Activated naive CD4-positive, alpha-beta T cell treated with Interleukin-2 at 50 U/mL for 16 hours (primary cell): ENCODE data around the gene VEGFA.

ENCODE experiments used
- DNase-seq: peaks from one replicate; pipeline ENCODE4 v3.0.0-alpha.2; 2020

VEGFA gene

DNA sequence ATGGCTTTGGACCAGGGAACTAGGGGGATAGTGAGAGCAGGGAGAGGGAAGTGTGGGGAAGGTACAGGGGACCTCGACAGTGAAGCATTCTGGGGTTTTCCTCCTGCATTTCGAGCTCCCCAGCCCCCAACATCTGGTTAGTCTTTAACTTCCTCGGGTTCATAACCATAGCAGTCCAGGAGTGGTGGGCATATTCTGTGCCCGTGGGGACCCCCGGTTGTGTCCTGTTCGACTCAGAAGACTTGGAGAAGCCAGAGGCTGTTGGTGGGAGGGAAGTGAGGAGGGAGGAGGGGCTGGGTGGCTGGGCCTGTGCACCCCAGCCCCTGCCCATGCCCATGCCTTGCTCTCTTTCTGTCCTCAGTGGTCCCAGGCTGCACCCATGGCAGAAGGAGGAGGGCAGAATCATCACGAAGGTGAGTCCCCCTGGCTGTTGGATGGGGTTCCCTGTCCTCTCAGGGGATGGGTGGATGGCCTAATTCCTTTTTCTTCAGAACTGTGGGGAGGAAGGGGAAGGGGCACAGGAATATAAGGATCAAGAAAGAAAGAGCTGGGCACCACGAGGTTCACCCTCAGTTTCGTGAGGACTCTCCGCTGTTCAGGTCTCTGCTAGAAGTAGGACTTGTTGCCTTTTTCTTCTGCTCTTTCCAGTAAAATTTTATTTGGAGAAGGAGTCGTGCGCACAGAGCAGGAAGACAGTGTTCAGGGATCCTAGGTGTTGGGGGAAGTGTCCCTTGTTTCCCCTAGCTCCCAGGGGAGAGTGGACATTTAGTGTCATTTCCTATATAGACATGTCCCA is 4.2 kb downstream of the VEGFA start:
- no peak for DNase-seq

GRCh38 chr6:43774776-43775534 is 4.9 kb downstream of the VEGFA start:
- DNase-seq: peak; percentile 62

GRCh38 chr6:43775535-43775885 is 5.5 kb downstream of the VEGFA start:
- DNase-seq: no peak

- no peak for DNase-seq
Observed at GRCh38 chr6:43776115-43776798, 6.2 kb downstream of the VEGFA start.

DNA sequence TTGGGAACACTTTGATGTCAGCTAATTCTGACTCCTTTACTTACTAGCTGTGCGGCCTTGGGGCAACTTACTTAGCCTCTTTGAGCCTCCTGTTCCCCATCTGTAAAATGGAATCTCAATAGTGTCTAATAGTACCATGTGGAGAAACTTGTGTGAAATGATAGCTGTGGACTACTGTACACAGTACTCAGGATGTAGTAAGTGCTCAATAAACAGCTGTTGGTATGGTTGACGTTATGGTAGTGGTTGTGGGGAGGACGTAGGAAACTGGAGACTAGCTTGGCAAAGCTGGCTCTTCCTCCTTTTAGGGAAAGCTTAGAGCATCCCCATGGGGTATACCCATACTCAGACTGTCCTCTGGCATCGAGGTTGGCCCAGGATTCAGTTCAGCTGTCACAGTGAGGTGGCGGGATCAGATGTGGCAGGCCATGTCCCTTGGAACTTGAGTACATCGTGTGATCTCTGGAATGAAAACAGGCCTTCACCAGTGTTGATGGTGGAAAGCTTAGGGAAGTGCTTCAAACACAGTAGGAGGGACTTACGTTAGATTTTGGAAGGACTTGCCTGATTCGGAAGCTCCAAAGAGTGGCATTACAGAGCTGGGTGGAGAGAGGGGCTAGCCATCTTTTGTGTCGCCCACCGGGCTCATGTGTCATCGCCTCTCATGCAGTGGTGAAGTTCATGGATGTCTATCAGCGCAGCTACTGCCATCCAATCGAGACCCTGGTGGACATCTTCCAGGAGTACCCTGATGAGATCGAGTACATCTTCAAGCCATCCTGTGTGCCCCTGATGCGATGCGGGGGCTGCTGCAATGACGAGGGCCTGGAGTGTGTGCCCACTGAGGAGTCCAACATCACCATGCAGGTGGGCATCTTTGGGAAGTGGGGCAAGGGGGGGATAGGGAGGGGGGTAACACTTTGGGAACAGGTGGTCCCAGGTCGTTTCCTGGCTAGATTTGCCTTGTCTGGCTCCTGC is 7.1 kb downstream of the VEGFA start:
- no peak for DNase-seq

DNA sequence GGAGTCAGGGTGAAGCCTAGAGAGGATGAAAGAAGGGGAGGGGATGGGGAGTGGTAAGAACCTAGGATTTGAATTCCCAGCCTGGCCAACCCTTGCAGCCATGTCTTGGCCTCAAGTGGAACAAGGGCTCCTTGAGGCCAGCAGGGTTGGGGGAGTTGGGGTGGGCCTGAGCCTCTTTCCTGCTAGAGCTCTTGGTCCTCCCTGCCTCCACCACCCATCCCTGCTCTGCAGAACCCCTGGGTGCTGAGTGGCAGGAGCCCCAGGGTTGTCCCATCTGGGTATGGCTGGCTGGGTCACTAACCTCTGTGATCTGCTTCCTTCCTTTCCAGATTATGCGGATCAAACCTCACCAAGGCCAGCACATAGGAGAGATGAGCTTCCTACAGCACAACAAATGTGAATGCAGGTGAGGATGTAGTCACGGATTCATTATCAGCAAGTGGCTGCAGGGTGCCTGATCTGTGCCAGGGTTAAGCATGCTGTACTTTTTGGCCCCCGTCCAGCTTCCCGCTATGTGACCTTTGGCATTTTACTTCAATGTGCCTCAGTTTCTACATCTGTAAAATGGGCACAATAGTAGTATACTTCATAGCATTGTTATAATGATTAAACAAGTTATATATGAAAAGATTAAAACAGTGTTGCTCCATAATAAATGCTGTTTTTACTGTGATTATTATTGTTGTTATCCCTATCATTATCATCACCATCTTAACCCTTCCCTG is 8.3 kb downstream of the VEGFA start:
- DNase-seq: no peak

DNA sequence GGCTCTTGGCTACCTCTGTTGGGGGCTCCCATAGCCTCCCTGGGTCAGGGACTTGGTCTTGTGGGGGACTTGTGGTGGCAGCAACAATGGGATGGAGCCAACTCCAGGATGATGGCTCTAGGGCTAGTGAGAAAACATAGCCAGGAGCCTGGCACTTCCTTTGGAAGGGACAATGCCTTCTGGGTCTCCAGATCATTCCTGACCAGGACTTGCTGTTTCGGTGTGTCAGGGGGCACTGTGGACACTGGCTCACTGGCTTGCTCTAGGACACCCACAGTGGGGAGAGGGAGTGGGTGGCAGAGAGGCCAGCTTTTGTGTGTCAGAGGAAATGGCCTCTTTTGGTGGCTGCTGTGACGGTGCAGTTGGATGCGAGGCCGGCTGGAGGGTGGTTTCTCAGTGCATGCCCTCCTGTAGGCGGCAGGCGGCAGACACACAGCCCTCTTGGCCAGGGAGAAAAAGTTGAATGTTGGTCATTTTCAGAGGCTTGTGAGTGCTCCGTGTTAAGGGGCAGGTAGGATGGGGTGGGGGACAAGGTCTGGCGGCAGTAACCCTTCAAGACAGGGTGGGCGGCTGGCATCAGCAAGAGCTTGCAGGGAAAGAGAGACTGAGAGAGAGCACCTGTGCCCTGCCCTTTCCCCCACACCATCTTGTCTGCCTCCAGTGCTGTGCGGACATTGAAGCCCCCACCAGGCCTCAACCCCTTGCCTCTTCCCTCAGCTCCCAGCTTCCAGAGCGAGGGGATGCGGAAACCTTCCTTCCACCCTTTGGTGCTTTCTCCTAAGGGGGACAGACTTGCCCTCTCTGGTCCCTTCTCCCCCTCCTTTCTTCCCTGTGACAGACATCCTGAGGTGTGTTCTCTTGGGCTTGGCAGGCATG is 9.2 kb downstream of the VEGFA start:
- DNase-seq: no peak

- no peak for DNase-seq
Observed at GRCh38 chr6:43779852-43780236, 9.8 kb downstream of the VEGFA start.

DNA sequence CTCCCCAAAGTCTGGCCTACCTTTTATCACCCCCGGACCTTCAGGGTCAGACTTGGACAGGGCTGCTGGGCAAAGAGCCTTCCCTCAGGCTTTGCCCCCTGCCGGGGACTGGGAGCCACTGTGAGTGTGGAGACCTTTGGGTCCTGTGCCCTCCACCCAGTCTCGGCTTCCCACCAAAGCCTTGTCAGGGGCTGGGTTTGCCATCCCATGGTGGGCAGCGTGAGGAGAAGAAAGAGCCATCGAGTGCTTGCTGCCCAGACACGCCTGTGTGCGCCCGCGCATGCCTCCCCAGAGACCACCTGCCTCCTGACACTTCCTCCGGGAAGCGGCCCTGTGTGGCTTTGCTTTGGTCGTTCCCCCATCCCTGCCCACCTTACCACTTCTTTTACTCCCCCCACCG is 10.3 kb downstream of the VEGFA start:
- no peak for DNase-seq

DNA sequence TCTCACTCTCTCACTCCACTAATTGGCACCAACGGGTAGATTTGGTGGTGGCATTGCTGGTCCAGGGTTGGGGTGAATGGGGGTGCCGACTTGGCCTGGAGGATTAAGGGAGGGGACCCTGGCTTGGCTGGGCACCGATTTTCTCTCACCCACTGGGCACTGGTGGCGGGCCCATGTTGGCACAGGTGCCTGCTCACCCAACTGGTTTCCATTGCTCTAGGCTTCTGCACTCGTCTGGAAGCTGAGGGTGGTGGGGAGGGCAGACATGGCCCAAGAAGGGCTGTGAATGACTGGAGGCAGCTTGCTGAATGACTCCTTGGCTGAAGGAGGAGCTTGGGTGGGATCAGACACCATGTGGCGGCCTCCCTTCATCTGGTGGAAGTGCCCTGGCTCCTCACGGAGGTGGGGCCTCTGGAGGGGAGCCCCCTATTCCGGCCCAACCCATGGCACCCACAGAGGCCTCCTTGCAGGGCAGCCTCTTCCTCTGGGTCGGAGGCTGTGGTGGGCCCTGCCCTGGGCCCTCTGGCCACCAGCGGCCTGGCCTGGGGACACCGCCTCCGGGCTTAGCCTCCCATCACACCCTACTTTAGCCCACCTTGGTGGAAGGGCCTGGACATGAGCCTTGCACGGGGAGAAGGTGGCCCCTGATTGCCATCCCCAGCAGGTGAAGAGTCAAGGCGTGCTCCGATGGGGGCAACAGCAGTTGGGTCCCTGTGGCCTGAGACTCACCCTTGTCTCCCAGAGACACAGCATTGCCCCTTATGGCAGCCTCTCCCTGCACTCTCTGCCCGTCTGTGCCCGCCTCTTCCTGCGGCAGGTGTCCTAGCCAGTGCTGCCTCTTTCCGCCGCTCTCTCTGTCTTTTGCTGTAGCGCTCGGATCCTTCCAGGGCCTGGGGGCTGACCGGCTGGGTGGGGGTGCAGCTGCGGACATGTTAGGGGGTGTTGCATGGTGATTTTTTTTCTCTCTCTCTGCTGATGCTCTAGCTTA is 11.2 kb downstream of the VEGFA start:
- no peak for DNase-seq

- no peak for DNase-seq
Observed at GRCh38 chr6:43781941-43782704, 12.1 kb downstream of the VEGFA start.

GRCh38 chr6:43782764-43783513 is 12.9 kb downstream of the VEGFA start:
- DNase-seq: no peak

- no peak for DNase-seq
Observed at GRCh38 chr6:43784049-43784855, 14.2 kb downstream of the VEGFA start.

GRCh38 chr6:43785220-43785752 is 15.3 kb downstream of the VEGFA start:
- DNase-seq: no peak

GRCh38 chr6:43785904-43786303 is 15.9 kb downstream of the VEGFA start:
- no peak for DNase-seq

GRCh38 chr6:43786664-43787329 is 16.8 kb downstream of the VEGFA start:
- no peak for DNase-seq
